Small intestine (tissue), 7 donors: ENCODE data around the gene ASPN. TPM values are rescaled to one million over a fixed set of nuclear protein-coding genes. Genes with fewer than 3 reads are reported as not detected.

Experiments
- DNase-seq, 2 donors: peaks; one replicate each; pipeline versions ENCODE4 v3.0.0 to v3.0.0-alpha.2; 2013
- FAIRE-seq: peaks from 2 replicates; lab custom pipeline; 2012; peaks lifted over from hg19 to GRCh38; lab: Jason Lieb, UNC
- H3K27ac ChIP-seq, 3 donors: one replicate each; pipeline ENCODE4 v1.5.1; 2013; ENCODE audit warnings: low read length in 2 of 3, mild to moderate bottlenecking in 2 of 3, control low read depth in 1 of 3, inconsistent platforms in 1 of 3, low read depth in 1 of 3, moderate library complexity in 1 of 3
- H3K27me3 ChIP-seq, 3 donors: one replicate each; pipeline ENCODE4 v1.6.1; 2013; ENCODE audit warnings: low read length in 3 of 3, inconsistent platforms in 1 of 3; ENCODE audit not compliant: control insufficient read depth in 3 of 3, insufficient read depth in 3 of 3
- H3K36me3 ChIP-seq, 3 donors: one replicate each; pipeline ENCODE4 v1.6.1; 2013; ENCODE audit warnings: low read length in 3 of 3, inconsistent platforms in 1 of 3, low read depth in 1 of 3, mild to moderate bottlenecking in 1 of 3, moderate library complexity in 1 of 3; ENCODE audit not compliant: control insufficient read depth in 3 of 3, insufficient read depth in 2 of 3
- H3K4me1 ChIP-seq, 3 donors: one replicate each; pipeline ENCODE4 v1.6.1; 2013; ENCODE audit warnings: low read length in 2 of 3, inconsistent platforms in 1 of 3, low read depth in 1 of 3, mild to moderate bottlenecking in 1 of 3, moderate library complexity in 1 of 3; ENCODE audit not compliant: control insufficient read depth in 3 of 3, insufficient read depth in 2 of 3
- H3K4me3 ChIP-seq, 3 donors: one replicate each; pipeline ENCODE4 v1.5.1; 2013; ENCODE audit warnings: low read length in 3 of 3, control low read depth in 1 of 3, inconsistent platforms in 1 of 3, low read depth in 1 of 3, mild to moderate bottlenecking in 1 of 3, moderate library complexity in 1 of 3
- H3K9me3 ChIP-seq, 2 donors: one replicate each; pipeline ENCODE4 v1.6.1; 2013; ENCODE audit warnings: low read depth in 1 of 2, low read length in 1 of 2; ENCODE audit not compliant: control insufficient read depth in 2 of 2, insufficient read depth in 1 of 2
- whole genome bisulfite sequencing, 3 donors: extraction: QIAGEN DNeasy Blood & Tissue Kit; methylation state at CpG; one replicate each; pipeline ENCODE4 v1.1.7; 2013; 5-methylcytosine and 5-hydroxymethylcytosine counted together
- polyA plus RNA-seq, 4 donors: library from polyadenylated mRNA; stranded (reverse) in 3 of 4; unstranded in 1 of 4; fragments of 200-250 nt in 3 of 4; fragments of 120-200 nt in 1 of 4; gene quantifications; one replicate each; pipeline versions ENCODE4 v1.2.1 to v1.2.3, GENCODE V29; 2013
- donor health status: healthy with polysubstance abuse.
- donor health status: control.
- donor health status: control.
- donor health status: Bipolar disorder and iron deficiency.
- donor health status: healthy.

Gene ASPN
- polyA plus RNA-seq, 4 donors, result 0.22 to 8.9 (median 2.2) TPM

- WGBS, 3 donors, result 42 to 74% (median 66%) methylated on average over 10 of the region's 10 CpGs
- DNase-seq (peak; percentile 23 to 32), FAIRE-seq (no peak)
- peaks cover 0 to 2% (median 0%) of the 10 kb centered on the region in 3 donors for H3K36me3 ChIP-seq
- H3K4me1 ChIP-seq, result no peaks in the 10 kb centered on the region
- no peaks in the 10 kb centered on the region for H3K27me3 ChIP-seq
- no peaks in the 10 kb centered on the region for H3K9me3 ChIP-seq
- H3K4me3 ChIP-seq, result no peak overlapping the region
- peak overlapping the region in 1 of 3 donors; percentile 8 for H3K27ac ChIP-seq
Measured at GRCh38 chr9:92522983-92523970, 41.0 kb upstream of the ASPN start.

GRCh38 chr9:92520837-92521236 is 38.5 kb upstream of the ASPN start:
- Histone ChIP-seq H3K27me3 (no peaks in the 10 kb centered on the region), H3K4me3 (no peak overlapping the region), H3K36me3 (peaks cover 0 to 4% (median 0%) of the 10 kb centered on the region in 3 donors), H3K4me1 (no peaks in the 10 kb centered on the region), H3K27ac (no peak overlapping the region), H3K9me3 (no peaks in the 10 kb centered on the region)
- DNase-seq (no peak), FAIRE-seq (no peak)
- WGBS, 3 donors, result 91 to 97% (median 93%) methylated on average over 2 of the region's 2 CpGs

GRCh38 chr9:92518199-92518598 is 35.9 kb upstream of the ASPN start:
- Histone ChIP-seq H3K36me3 (peaks cover 0 to 6% (median 0%) of the 10 kb centered on the region in 3 donors), H3K27ac (no peak overlapping the region), H3K9me3 (no peaks in the 10 kb centered on the region), H3K27me3 (no peaks in the 10 kb centered on the region), H3K4me1 (peaks cover 0 to 3% (median 0%) of the 10 kb centered on the region in 3 donors), H3K4me3 (no peak overlapping the region)
- FAIRE-seq (no peak), DNase-seq (no peak)
- 89 to 95% (median 93%) methylated on average over 4 of the region's 4 CpGs for WGBS, 3 donors

- WGBS, 3 donors, result 72 to 83% (median 81%) methylated on average over 3 of the region's 3 CpGs
- no peak for DNase-seq
Measured at GRCh38 chr9:92517046-92517445, 34.7 kb upstream of the ASPN start.

GRCh38 chr9:92516521-92516920 is 34.2 kb upstream of the ASPN start:
- H3K27me3 ChIP-seq, result no peaks in the 10 kb centered on the region
- peaks cover 0 to 6% (median 0%) of the 10 kb centered on the region in 3 donors for H3K36me3 ChIP-seq
- DNase-seq (no peak), FAIRE-seq (no peak)
- H3K4me1 ChIP-seq, result peaks cover 0 to 9% (median 0%) of the 10 kb centered on the region in 3 donors
- H3K4me3 ChIP-seq, result no peak overlapping the region
- no peak overlapping the region for H3K27ac ChIP-seq
- WGBS, 3 donors, result 94 to 97% (median 95%) methylated on average over 1 of the region's 1 CpG
- H3K9me3 ChIP-seq, result no peaks in the 10 kb centered on the region

More at GRCh38 chr9:92517046-92517445, 34.7 kb upstream of the ASPN start:
- Histone ChIP-seq H3K4me3 (no peak overlapping the region), H3K27me3 (no peaks in the 10 kb centered on the region), H3K27ac (no peak overlapping the region), H3K9me3 (no peaks in the 10 kb centered on the region), H3K4me1 (peaks cover 0 to 9% (median 0%) of the 10 kb centered on the region in 3 donors), H3K36me3 (peaks cover 0 to 6% (median 0%) of the 10 kb centered on the region in 3 donors)
- no peak for FAIRE-seq

- no peak for FAIRE-seq
- H3K4me1 ChIP-seq, result peaks cover 0 to 9% (median 0%) of the 10 kb centered on the region in 3 donors
Measured at GRCh38 chr9:92514635-92515034, 32.3 kb upstream of the ASPN start.

GRCh38 chr9:92513349-92513748 is 31.0 kb upstream of the ASPN start:
- no peak for FAIRE-seq
- no peaks in the 10 kb centered on the region for H3K27me3 ChIP-seq
- H3K36me3 ChIP-seq, result peaks cover 0 to 5% (median 0%) of the 10 kb centered on the region in 3 donors
- DNase-seq, result no peak
- no peak overlapping the region for H3K27ac ChIP-seq
- no peaks in the 10 kb centered on the region for H3K9me3 ChIP-seq
- 70 to 89% (median 84%) methylated on average over 3 of the region's 3 CpGs for WGBS, 3 donors
- peaks cover 0 to 9% (median 0%) of the 10 kb centered on the region in 3 donors for H3K4me1 ChIP-seq
- no peak overlapping the region for H3K4me3 ChIP-seq

More at GRCh38 chr9:92514635-92515034, 32.3 kb upstream of the ASPN start:
- Histone ChIP-seq H3K36me3 (peaks cover 0 to 6% (median 0%) of the 10 kb centered on the region in 3 donors), H3K9me3 (no peaks in the 10 kb centered on the region), H3K27ac (no peak overlapping the region), H3K27me3 (no peaks in the 10 kb centered on the region), H3K4me3 (no peak overlapping the region)
- WGBS, 3 donors, result 91 to 94% (median 92%) methylated on average over 9 to 10 of the region's 10 CpGs
- no peak for DNase-seq

- Histone ChIP-seq H3K36me3 (peaks cover 0 to 2% (median 0%) of the 10 kb centered on the region in 3 donors), H3K4me3 (no peak overlapping the region), H3K27me3 (no peaks in the 10 kb centered on the region), H3K4me1 (peaks cover 0 to 15% (median 0%) of the 10 kb centered on the region in 3 donors), H3K27ac (peak overlapping the region in 1 of 3 donors; percentile 24), H3K9me3 (no peaks in the 10 kb centered on the region)
- 46 to 55% (median 48%) methylated on average over 3 of the region's 3 CpGs for WGBS, 3 donors
- DNase-seq, result peak in 1 of 2 donors; percentile 44
- no peak for FAIRE-seq
Measured at GRCh38 chr9:92512622-92513021, 30.3 kb upstream of the ASPN start.
